ENCODE data around the gene S100A14. TPM values are rescaled to one million over a fixed set of nuclear protein-coding genes. Genes with fewer than 3 reads are reported as not detected.
"Not testable (repeated sequence)": the region's sequence is repeated elsewhere in the genome, so short reads cannot be mapped to it uniquely, and the experiment has no call there.

Gene S100A14
- polyA plus RNA-seq, 4 donors: 0.96 to 29.2 (median 18.9) TPM

GRCh38 chr1:153597206-153597605 lies 18.9 kb downstream of the S100A14 start:
- DNase-seq (ENCODE audit: low read depth in 4 of 4, low spot score in 3 of 4): no peak

DNA sequence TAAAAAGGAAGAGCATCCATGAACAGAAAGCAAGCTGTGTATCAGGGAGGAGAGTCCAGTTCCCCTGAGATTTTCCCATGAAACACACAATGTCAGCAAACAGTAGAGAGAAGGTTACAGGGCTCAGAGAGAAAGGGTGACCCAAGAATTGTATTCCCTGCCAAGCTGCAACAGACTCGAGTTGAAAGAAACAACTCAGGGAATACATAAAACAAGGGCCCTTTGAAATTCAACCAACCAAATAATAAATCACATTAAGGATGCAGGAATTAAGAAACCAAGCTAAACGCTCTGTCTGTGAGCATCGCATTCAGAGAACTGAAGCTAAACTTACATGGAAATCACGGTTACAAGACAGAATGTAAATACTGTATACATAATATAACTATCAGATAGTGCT lies 23.4 kb downstream of the S100A14 start:
- no peak for DNase-seq (ENCODE audit: low read depth in 4 of 4, low spot score in 3 of 4)

- no peak for DNase-seq (ENCODE audit: low read depth in 4 of 4, low spot score in 3 of 4)
Measured at GRCh38 chr1:153588482-153588881, 27.6 kb downstream of the S100A14 start.

DNA sequence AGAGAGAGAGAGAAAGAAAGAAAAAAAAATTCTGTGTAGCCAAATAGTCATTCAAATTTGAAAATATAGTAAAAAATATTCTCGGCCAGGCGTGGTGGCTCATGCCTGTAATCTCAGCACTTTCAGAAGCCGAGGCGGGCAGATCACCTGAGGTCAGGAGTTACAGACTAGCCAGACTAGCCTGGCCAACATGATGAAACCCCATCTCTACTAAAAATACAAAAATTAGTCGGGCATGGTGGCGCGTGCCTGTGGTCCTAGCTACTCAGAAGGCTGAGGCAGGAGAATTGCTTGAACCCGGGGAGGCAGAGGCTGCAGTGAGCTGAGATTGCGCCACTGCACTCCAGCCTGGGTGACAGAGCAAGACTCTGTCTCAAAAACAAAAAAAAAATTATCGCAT lies 28.1 kb downstream of the S100A14 start:
- DNase-seq (ENCODE audit: low read depth in 4 of 4, low spot score in 3 of 4): not testable (repeated sequence)

DNA sequence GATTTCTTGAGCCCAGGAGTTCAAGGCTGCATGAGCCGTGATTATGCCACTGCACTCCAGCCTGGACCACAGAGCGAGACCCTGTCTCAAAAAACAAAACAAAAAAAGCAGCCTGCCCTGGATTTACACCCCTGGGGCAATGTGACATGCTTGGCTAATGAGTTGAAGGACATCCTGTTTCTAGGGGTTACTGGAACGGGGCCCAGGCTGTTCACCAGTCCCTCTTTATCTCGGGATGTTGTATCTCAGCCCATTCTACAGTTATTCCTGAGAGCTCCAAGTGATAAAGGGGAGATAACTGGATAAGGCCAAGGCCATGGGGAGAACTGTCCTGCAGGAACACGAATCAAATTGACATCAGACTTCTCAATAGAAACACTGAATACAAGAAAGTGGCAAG lies 28.8 kb downstream of the S100A14 start:
- DNase-seq (ENCODE audit: low read depth in 4 of 4, low spot score in 3 of 4): no peak

- no peak for DNase-seq (ENCODE audit: low read depth in 4 of 4, low spot score in 3 of 4)
Measured at GRCh38 chr1:153586347-153586746, 29.8 kb downstream of the S100A14 start.

GRCh38 chr1:153585006-153585405 lies 31.1 kb downstream of the S100A14 start:
- DNase-seq (ENCODE audit: low read depth in 4 of 4, low spot score in 3 of 4): no peak

DNA sequence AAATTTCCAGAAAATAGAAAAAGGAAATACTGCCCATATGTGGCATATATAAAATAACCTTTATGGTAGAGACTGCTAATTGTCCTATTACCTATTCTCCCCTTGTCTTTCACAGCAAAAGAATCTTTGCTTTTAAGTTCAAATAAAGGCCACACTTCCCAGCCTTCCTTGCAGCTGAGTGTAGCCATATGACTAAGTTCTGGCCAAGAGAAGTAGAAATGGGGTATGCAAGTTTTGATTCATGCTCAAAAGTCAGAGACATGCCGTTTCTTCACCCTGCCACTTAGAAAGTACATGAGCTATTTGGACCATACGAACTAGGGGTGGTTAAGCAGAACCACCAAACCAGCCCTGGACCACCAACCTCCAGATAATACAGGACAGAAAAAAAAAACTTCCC lies 32.1 kb downstream of the S100A14 start:
- DNase-seq (ENCODE audit: low read depth in 4 of 4, low spot score in 3 of 4): no peak

DNA sequence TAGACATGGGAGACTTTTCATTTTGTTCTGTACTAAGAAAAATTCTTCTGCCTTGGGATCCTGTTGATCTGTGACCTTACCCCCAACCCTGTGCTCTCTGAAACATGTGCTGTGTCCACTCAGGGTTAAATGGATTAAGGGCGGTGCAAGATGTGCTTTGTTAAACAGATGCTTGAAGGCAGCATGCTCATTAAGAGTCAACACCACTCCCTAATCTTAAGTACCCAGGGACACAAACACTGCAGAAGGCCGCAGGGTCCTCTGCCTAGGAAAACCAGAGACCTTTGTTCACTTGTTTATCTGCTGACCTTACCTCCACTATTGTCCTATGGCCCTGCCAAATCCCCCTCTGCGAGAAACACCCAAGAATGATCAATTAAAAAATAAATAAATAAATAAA lies 32.6 kb downstream of the S100A14 start:
- DNase-seq (ENCODE audit: low read depth in 4 of 4, low spot score in 3 of 4): not testable (repeated sequence)

- DNase-seq (ENCODE audit: low read depth in 4 of 4, low spot score in 3 of 4): not testable (repeated sequence)
Measured at GRCh38 chr1:153582836-153583235, 33.3 kb downstream of the S100A14 start.

GRCh38 chr1:153578936-153579335 lies 37.2 kb downstream of the S100A14 start:
- DNase-seq (ENCODE audit: low read depth in 4 of 4, low spot score in 3 of 4): no peak

DNA sequence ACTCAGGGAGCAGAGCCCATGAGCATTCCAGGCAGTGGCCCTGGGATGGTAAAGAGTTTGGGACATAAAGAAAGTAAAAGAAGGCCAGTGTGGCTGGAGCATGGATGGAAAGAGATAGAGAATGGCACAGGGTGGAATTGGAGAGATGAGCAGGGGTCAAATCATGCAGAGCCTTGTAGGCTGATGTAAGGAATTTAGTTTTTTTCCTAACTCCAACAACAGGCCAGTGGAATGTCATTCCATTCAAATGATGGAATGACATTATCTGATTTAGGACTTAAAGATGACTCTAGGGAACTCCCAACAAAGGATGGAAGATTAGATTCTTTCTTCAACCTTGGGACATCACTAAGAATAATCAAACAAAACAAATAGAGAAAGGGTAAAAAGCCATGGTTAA lies 37.6 kb downstream of the S100A14 start:
- no peak for DNase-seq (ENCODE audit: low read depth in 4 of 4, low spot score in 3 of 4)

DNA sequence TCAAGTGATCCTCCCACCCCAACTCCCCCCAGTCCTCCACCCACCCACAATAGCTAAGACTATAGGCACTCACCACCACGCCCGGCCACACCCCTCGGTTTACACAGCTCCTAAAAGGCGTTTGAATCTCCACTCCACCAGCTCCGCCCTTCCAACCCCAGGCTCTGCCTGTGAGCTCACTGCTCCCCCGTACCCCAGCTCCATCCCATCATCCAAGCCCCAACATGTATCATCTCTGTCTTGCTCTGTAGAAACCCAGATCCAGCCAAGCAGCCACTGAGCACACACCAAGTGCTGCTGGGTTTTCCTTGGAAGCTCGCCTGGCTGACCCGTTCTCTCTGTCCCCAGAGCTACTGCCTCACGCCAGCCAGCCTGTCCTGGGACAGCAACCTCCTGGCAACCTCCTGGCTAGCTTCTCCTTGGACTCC lies 38.5 kb downstream of the S100A14 start:
- no peak for DNase-seq (ENCODE audit: low read depth in 4 of 4, low spot score in 3 of 4)

DNA sequence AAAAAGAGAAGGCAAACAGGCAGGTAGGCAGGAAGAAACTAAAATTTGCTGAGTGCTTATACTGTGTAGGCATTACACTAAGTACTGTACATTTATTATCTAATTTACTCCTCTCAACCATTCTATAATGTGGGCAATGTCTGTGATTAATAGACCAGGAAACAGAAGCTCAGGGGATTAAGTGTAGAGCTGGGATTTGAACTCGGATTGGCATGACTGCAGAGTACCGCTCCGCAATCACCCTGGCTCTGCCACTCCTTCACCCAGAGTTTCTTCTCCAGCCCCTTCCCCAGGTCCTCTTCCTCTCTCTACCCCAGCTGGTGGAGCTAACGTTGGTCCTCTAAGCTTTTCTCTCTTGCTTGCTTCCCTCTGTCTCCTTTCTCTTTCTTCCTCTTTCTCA lies 39.0 kb downstream of the S100A14 start:
- no peak for DNase-seq (ENCODE audit: low read depth in 4 of 4, low spot score in 3 of 4)

- DNase-seq (ENCODE audit: low read depth in 4 of 4, low spot score in 3 of 4): not testable (repeated sequence)
Measured at GRCh38 chr1:153575497-153575896, 40.6 kb downstream of the S100A14 start.

DNA sequence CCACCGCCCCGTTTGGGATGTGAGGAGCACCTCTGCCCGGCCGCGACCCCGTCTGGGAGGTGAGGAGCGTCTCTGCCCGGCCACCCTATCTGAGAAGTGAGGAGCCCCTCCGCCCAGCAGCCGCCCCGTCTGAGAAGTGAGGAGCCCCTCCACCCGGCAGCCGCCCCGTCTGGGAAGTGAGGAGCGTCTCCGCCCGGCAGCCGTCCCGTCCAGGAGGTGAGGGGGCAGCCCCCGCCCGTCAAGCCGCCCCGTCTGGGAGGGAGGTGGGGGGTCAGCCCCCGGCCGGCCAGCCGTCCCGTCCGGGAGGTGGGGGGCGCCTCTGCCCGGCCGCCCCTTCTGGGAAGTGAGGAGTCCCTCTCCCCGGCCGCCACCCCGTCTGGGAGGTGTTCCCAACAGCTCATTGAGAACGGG lies 41.0 kb downstream of the S100A14 start:
- not testable (repeated sequence) for DNase-seq (ENCODE audit: low read depth in 4 of 4, low spot score in 3 of 4)

DNA sequence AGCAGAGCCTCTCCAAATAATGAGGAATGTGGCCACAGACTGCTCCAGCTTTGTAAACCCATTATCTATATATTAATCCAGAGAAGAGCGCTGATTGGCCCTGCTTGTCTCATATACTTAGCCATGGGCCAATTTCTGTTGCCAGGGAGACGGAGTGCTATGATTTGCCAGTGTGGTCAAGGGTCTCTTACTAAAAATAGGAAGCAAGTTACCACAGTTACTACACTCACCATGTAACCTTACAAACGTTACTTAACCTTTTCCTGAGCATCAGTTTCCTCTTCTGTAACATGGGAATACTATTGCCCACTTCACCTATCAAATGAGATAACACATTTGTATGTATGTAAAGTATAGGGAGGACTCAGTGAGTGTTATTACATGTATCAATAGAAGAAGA lies 42.8 kb downstream of the S100A14 start:
- no peak for DNase-seq (ENCODE audit: low read depth in 4 of 4, low spot score in 3 of 4)

DNA sequence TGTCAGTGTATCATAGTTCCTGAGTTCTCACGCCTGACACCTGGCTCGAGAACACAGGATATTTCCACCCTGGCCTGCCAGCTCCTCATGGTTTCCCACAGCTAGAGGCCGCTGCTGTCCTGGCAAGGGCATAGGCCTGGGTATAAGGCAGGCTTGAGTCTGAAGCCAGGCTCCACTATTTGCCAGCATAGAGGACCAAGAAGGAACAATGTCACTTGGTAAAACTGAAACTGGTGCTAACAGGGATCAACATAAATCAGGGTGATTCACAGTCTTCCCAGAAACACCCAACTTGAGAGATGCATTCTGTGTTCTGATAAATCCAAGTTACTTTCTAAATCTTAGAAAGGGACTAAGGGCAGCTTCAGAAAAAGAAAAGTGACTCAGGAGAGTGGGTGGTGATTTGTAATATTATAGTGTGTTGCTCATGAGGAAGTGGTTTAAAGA lies 43.5 kb downstream of the S100A14 start:
- peak in 1 of 4 donors; percentile 45 for DNase-seq (ENCODE audit: low read depth in 4 of 4, low spot score in 3 of 4)

DNA sequence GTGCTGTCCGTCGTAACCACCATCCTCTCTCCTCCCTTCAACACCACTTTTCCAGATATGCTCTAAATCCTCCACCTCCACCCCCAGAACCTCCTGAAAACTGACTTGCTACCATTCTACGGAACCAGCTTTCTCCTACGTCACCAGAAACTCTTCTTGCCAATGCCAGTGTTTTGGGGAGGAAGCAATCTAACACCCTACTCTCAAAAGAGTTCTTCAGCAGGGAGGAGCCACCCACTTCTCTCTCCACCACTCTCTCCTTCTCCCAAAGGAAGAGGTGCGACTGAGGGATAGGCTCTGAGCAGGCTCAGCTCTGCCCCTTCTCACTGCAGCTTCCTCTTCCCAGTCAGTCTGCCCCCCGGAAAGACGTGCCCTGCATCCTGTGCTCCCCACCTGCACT lies 44.4 kb downstream of the S100A14 start:
- DNase-seq (ENCODE audit: low read depth in 4 of 4, low spot score in 3 of 4): no peak

DNA sequence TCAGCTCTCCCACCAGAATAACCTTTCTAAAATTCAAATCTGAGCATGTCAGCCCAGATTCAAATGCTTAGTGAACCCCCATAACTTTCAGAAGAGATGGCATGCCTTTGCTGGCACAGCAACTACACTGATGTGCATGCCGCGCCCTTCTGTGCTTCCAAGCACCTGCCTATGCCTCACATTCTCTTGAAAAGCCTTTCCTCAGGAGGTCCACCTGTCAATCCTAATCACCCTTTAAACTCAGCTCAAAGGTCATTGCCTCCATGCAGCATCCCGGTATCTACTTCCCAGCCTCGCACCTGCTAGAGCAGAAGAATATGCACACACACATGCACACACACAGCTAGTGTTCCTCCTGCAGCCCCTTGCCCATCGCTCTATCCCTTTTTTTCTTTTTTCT lies 45.3 kb downstream of the S100A14 start:
- no peak for DNase-seq (ENCODE audit: low read depth in 4 of 4, low spot score in 3 of 4)

DNA sequence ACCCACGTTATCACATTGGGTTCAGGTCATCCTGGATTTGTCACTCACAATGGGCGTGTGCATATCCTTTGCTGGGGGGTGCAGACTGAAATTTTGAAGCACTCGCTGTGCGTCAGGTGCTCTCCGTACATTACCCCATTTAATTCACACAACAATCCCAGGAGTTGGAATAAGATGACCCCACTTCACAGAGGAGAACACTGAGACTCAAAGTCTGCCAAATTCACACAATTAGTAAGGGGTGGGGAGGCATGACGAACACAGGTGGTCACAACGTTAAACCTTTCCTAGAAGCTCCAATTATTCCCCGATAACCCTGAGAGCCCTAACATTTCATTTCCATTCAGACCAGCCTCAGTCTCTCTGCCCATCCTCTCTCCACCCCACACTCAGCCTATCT lies 46.7 kb downstream of the S100A14 start:
- no peak for DNase-seq (ENCODE audit: low read depth in 4 of 4, low spot score in 3 of 4)

GRCh38 chr1:153568367-153569099 lies 47.6 kb downstream of the S100A14 start:
- DNase-seq (ENCODE audit: low read depth in 4 of 4, low spot score in 3 of 4): peak in 3 of 4 donors; percentile 73 to 78 (median 78)

Data from left renal pelvis (tissue), 4 donors.